Measurements from ENCODE around the gene PBX1. TPM values are rescaled to one million over a fixed set of nuclear protein-coding genes. Genes with fewer than 3 reads are reported as not detected.

PBX1 gene
- total RNA-seq, 2 experiments from 2014 or later: not detected

GRCh38 chr1:164664127-164664526 lies 105.1 kb downstream of the PBX1 start:
- ChIA-PET POLR2A (no interaction called here), CTCF (no interaction called here)
- no peak for DNase-seq
- intact Hi-C loops (cut with micrococcal nuclease): no loop called here
- H3K4me1 Mint-ChIP-seq (ENCODE audit: low read depth): peaks cover 5% of the 10 kb centered on the region
- no peaks in the 10 kb centered on the region for H3K27me3 Mint-ChIP-seq
- H3K9me3 Mint-ChIP-seq: no peaks in the 10 kb centered on the region
- H3K4me3 Mint-ChIP-seq: no peak overlapping the region
- H3K27ac Mint-ChIP-seq: no peak overlapping the region
- ATAC-seq: no peak
- no peaks in the 10 kb centered on the region for H3K36me3 Mint-ChIP-seq (ENCODE audit: low read depth)
- TF ChIP-seq CTCF (IDR thresholded peaks at IDR 0.05): no peak

- ChIA-PET CTCF (no interaction called here), POLR2A (no interaction called here)
- TF ChIP-seq CTCF (IDR thresholded peaks at IDR 0.05): no peak
- Mint-ChIP-seq H3K9me3 (peaks cover 7% of the 10 kb centered on the region), H3K27ac (no peak overlapping the region), H3K27me3 (no peaks in the 10 kb centered on the region), H3K4me1 (ENCODE audit: low read depth) (no peaks in the 10 kb centered on the region), H3K4me3 (no peak overlapping the region), H3K36me3 (ENCODE audit: low read depth) (no peaks in the 10 kb centered on the region)
- intact Hi-C loops (cut with micrococcal nuclease): no loop called here
- DNase-seq (no peak), ATAC-seq (no peak)
Observed at GRCh38 chr1:164667001-164667400, 108.0 kb downstream of the PBX1 start.

- ATAC-seq: no peak
- no peak overlapping the region for H3K4me3 Mint-ChIP-seq
- TF ChIP-seq CTCF (IDR thresholded peaks at IDR 0.05): no peak
- no peaks in the 10 kb centered on the region for H3K36me3 Mint-ChIP-seq (ENCODE audit: low read depth)
- POLR2A ChIA-PET: no interaction called here
- H3K27me3 Mint-ChIP-seq: no peaks in the 10 kb centered on the region
- intact Hi-C loops (cut with micrococcal nuclease): no loop called here
- CTCF ChIA-PET: no interaction called here
- peaks cover 7% of the 10 kb centered on the region for H3K9me3 Mint-ChIP-seq
- H3K27ac Mint-ChIP-seq: no peak overlapping the region
- no peak for DNase-seq
- H3K4me1 Mint-ChIP-seq (ENCODE audit: low read depth): no peaks in the 10 kb centered on the region
Observed at GRCh38 chr1:164667600-164667999, 108.6 kb downstream of the PBX1 start.

GRCh38 chr1:164668491-164669400 lies 109.8 kb downstream of the PBX1 start:
- no peaks in the 10 kb centered on the region for H3K4me1 Mint-ChIP-seq (ENCODE audit: low read depth)
- no peak overlapping the region for H3K27ac Mint-ChIP-seq
- H3K9me3 Mint-ChIP-seq: peaks cover 7% of the 10 kb centered on the region
- ChIA-PET CTCF (no interaction called here), POLR2A (no interaction called here)
- TF ChIP-seq CTCF (IDR thresholded peaks at IDR 0.05): no peak
- ATAC-seq: no peak
- intact Hi-C loops (cut with micrococcal nuclease): no loop called here
- no peaks in the 10 kb centered on the region for H3K27me3 Mint-ChIP-seq
- H3K36me3 Mint-ChIP-seq (ENCODE audit: low read depth): no peaks in the 10 kb centered on the region
- DNase-seq: no peak
- no peak overlapping the region for H3K4me3 Mint-ChIP-seq

- Mint-ChIP-seq H3K9me3 (peaks cover 7% of the 10 kb centered on the region), H3K4me3 (no peak overlapping the region), H3K36me3 (ENCODE audit: low read depth) (no peaks in the 10 kb centered on the region), H3K27me3 (no peaks in the 10 kb centered on the region), H3K27ac (no peak overlapping the region), H3K4me1 (ENCODE audit: low read depth) (no peaks in the 10 kb centered on the region)
- ATAC-seq (no peak), DNase-seq (no peak)
- CTCF ChIA-PET: no interaction called here
- intact Hi-C loops (cut with micrococcal nuclease): no loop called here
- POLR2A ChIA-PET: no interaction called here
- TF ChIP-seq CTCF (IDR thresholded peaks at IDR 0.05): no peak
Observed at GRCh38 chr1:164670026-164670425, 111.0 kb downstream of the PBX1 start.

All from activated CD8-positive, alpha-beta T cell treated with anti-CD3 and anti-CD28 coated beads for 36 hours (primary cell).